HFFc6 (cell line): Measurements from ENCODE around the gene POR. TPM values are rescaled to one million over a fixed set of nuclear protein-coding genes. Genes with fewer than 3 reads are reported as not detected.
A peak's percentile ranks its signal among the peaks of the same experiment; 100 is the strongest.
"Not testable (repeated sequence)": the region's sequence is repeated elsewhere in the genome, so short reads cannot be mapped to it uniquely, and the experiment has no call there.

ENCODE experiments used
- DNase-seq: peaks from one replicate; pipeline ENCODE4 v3.0.0-alpha.2; 2018
- H3K27ac Mint-ChIP-seq: 2 replicates; pipeline ENCODE4 v1.8.0; 2020; ENCODE audit warnings: mild to moderate bottlenecking, mixed read lengths
- H3K27me3 Mint-ChIP-seq: 2 replicates; pipeline ENCODE4 v1.8.0; 2021; ENCODE audit warnings: mild to moderate bottlenecking, moderate library complexity, mixed read lengths; ENCODE audit not compliant: insufficient read depth
- H3K36me3 Mint-ChIP-seq: 2 replicates; pipeline ENCODE4 v1.8.0; 2021; ENCODE audit warnings: low read depth, mixed read lengths
- H3K4me1 Mint-ChIP-seq: 2 replicates; pipeline ENCODE4 v1.8.0; 2020; ENCODE audit warnings: low read depth, mixed read lengths
- H3K4me3 Mint-ChIP-seq: 2 replicates; pipeline ENCODE4 v1.8.0; 2020; ENCODE audit warnings: mild to moderate bottlenecking, moderate library complexity, mixed read lengths
- H3K9me3 Mint-ChIP-seq: 2 replicates; pipeline ENCODE4 v1.8.0; 2020; ENCODE audit warnings: mild to moderate bottlenecking, mixed read lengths
- CTCF ChIP-seq: fragments of 200-600 bp; sonication (generic); IDR thresholded peaks from 2 replicates; pipeline ENCODE4 v1.5.0; 2021; ENCODE audit warnings: antibody characterized with exemption, mild to moderate bottlenecking
- total RNA-seq, 6 experiments: library from RNA; stranded (reverse); fragmentation: NEBNext Ultra II Directional; extraction: Animal tissue kit (Norgen Biotek cat#: 25700); gene quantifications; 2 replicates in 1 of 6; 3 replicates in 5 of 6; pipeline ENCODE4 v1.2.3, GENCODE V29; 2021

The POR gene
- total RNA-seq, 6 experiments from 2014 or later: 48.2 to 69.3 (median 49.4) TPM

GRCh38 chr7:75892634-75893272 is 22.2 kb upstream of the POR start:
- Mint-ChIP-seq H3K4me3 (no peak overlapping the region), H3K9me3 (no peaks in the 10 kb centered on the region), H3K4me1 (peaks cover 11% of the 10 kb centered on the region), H3K27ac (no peak overlapping the region; the same call in 1 of the 2 replicates), H3K36me3 (peaks cover 10% of the 10 kb centered on the region), H3K27me3 (peaks cover 6% of the 10 kb centered on the region; the same call in 1 of the 2 replicates)
- TF ChIP-seq CTCF: no peak
- no peak for DNase-seq

DNA sequence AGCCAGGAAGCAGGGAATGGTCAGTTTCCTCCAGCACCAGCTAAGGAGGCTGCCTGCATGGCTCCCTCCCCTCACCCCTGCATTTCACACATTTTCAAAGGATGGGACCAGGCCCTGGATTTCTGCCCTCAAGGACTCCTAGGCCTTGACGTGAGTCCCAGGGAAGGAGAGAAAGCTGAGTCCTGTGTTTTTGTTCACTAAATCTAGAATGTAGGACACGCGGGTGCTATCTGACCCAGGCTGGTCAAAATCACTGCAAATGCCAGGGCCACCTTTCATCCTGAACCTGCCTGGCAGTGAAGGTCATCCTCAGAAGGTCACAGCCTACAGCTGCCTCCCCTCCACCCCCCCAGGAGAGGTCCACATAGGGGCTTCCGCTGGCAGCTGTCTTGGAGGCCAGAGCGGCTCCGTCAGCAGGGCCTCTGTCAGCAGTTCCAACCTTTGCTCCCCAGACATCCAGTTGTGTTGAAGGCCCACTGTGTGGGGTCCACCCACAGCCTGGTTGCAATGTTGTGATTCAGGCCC is 18.1 kb upstream of the POR start:
- no peak for TF ChIP-seq CTCF
- Mint-ChIP-seq H3K27me3 (no peaks in the 10 kb centered on the region), H3K36me3 (no peaks in the 10 kb centered on the region), H3K4me1 (peaks cover 6% of the 10 kb centered on the region; the same call in 1 of the 2 replicates), H3K4me3 (no peak overlapping the region), H3K9me3 (no peaks in the 10 kb centered on the region), H3K27ac (no peak overlapping the region)
- no peak for DNase-seq

DNA sequence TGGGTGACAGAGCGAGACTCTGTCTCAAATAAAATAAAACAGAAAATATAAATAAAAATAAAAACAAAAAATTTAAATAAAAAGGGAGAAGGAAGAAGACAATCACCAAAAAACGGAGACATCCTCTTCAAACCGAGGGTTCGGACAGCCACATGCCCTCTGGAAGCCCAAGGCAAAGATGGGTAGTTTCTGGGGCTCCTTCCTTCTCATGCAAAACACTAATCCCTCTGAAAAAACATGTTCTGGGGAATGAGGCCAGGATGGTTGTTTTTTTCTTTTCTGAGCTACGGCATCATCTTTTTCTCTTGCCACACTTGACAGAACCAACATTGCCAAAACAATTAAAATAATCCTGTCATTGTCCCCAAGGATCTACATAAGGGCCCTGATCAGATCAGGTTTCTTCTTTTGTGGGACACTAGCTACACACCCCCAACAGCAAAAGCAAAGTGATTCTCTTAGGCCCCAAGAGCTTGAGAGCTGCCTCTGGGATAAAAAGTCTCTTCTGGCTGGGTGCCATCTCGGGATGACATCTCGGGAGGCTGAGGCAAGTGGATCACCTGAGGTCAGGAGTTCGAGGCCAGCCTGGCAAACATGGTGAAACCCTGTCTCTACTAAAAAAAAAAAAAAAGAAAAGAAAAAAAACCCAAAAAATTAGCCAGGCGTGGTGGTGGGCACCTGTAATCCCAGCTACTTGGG is 14.2 kb upstream of the POR start:
- TF ChIP-seq CTCF: no peak
- H3K4me1 Mint-ChIP-seq: peaks cover 2% of the 10 kb centered on the region
- no peak overlapping the region for H3K4me3 Mint-ChIP-seq
- H3K27ac Mint-ChIP-seq: no peak overlapping the region
- H3K9me3 Mint-ChIP-seq: no peaks in the 10 kb centered on the region
- H3K36me3 Mint-ChIP-seq: no peaks in the 10 kb centered on the region
- H3K27me3 Mint-ChIP-seq: no peaks in the 10 kb centered on the region
- DNase-seq: no peak

DNA sequence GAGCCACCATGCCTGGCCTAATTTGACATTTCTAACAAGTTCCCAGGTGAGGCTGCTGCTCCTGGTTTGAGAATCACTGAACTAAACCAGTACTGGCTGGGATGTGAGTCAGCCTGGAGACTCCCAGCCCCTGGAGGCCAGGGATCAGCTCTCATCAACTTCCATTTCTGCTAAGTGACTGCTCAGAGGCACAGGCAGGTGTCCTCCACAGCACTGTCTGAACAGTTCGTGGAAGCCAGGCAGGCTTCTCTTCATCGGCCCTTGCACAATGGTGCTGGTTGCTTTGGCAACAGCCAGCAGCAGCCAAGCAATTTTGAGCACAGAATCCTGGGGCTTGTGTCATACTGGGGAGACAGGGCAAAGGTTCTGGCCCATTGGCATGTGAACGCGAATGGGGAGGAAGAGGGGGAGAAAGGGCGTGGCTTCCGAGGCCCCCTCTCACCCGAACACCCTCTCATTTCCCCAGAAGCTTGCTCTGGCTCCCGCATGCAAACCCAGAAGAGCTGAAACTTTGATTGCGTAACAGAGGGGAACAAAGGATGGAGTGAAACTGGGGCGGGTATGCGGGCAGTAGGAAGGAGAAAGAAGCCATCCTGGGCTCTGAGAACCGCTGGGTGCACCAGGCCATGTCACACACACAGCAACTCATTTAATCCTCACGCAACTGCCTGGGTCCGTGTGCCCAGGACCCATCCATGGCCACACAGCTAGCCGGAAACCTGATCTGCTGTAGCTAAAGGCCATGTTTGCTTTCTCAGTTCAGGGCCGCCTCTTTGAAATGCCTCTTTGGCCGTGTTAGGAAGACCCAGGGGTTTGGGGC is 9.0 kb upstream of the POR start:
- Mint-ChIP-seq H3K4me1 (peaks cover 7% of the 10 kb centered on the region), H3K27ac (no peak overlapping the region), H3K27me3 (peaks cover under 1% of the 10 kb centered on the region), H3K9me3 (no peaks in the 10 kb centered on the region), H3K36me3 (no peaks in the 10 kb centered on the region), H3K4me3 (no peak overlapping the region)
- TF ChIP-seq CTCF: no peak
- peak; percentile 63 for DNase-seq

DNA sequence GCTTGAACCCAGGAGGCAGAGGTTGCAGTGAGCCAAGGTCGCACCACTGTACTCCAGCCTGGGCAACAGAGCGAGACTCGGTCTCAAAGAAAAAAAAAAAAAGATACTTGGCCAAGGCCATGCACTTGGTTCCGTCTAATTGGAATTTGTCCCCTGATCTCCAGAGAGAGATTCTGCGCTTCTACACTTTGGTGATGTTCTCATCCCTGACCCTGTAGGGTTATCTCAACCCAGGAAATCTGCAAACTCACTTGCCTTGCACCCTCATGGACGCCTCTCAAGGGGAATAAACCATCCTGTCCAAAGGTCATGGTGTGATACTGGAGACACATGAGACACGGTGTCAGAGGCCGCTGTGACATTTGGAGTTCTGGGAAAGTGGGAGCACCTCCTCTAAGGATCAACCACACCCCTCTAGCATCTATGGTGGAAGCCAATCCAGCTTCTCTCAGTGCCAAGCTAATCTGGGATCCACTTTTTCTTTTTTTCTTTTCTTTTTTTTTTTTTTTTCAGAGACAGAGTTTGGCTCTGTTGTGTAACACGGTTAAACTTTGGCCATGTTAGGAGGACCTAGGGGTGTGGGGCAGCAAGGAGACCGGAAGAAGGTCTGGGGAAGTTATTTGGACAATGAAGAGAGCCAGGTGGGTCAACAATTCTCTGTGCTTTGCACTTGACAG is 7.8 kb upstream of the POR start:
- DNase-seq: no peak
- no peak overlapping the region for H3K4me3 Mint-ChIP-seq
- peaks cover 3% of the 10 kb centered on the region for H3K27me3 Mint-ChIP-seq
- H3K36me3 Mint-ChIP-seq: no peaks in the 10 kb centered on the region
- H3K9me3 Mint-ChIP-seq: no peaks in the 10 kb centered on the region
- peaks cover 7% of the 10 kb centered on the region for H3K4me1 Mint-ChIP-seq
- H3K27ac Mint-ChIP-seq: no peak overlapping the region
- TF ChIP-seq CTCF: no peak

- not testable (repeated sequence) for H3K27ac Mint-ChIP-seq, H3K27me3 Mint-ChIP-seq, H3K36me3 Mint-ChIP-seq, H3K9me3 Mint-ChIP-seq, H3K4me1 Mint-ChIP-seq, DNase-seq, H3K4me3 Mint-ChIP-seq
Measured at GRCh38 chr7:75907668-75908039, 7.3 kb upstream of the POR start.
